ENCODE results near the gene FOXRED2.

Gene FOXRED2

GRCh38 chr22:36447632-36448031 lies 59.2 kb downstream of the FOXRED2 start:
- no peak for DNase-seq

DNA sequence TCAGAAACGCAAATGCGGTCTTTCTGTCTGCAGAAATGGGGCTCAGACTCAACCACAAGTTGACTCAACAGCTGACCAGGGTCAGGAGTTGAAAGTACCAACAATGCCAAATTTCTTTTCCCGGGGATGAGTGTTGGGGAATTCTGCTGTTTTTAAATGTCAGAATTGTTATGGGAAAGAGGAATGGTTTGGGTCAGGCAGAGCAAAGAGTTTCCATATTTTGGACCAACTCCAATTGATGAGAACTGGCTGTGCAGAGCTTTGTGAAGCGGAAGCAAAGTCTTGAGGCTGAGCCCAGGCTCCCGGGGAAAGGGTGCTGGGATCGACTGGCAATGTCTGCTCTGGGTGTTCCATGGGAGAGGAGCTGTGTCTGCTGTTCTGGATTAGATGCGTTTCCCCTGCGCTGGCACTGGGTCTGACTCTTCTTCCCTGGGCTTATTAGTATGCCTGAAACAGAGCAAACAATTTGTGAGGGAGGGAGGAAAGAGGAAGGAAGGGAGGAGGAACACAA lies 61.6 kb downstream of the FOXRED2 start:
- peak; percentile 77 for DNase-seq

DNA sequence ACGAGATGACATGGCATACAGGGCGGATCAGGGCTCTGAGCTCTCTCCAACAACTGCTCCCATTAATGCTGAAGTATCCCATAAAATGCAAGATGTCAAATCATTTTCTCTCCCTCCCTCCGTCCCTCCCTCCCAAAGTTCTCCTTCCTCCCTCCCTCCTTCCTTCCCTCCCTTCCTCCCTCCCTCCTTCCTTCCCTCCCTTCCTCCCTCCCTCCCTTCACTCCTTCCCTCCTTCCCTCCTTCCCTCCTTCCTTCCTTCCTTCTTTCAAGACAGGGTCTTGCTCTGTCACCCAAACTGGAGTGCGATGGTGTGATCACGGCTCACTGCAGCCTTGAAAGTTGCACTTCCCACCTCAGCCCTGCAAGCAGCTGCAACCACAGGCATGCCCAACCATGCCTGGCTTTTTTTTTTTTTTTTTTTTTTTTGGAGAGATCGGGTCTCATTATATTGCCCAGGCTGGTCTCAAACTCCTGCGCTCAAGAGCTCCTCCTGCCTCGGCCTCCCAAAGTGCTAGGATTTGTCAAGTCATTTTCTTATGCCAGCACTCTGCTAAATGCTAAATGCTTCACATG lies 63.6 kb downstream of the FOXRED2 start:
- peak; percentile 67 for DNase-seq

DNA sequence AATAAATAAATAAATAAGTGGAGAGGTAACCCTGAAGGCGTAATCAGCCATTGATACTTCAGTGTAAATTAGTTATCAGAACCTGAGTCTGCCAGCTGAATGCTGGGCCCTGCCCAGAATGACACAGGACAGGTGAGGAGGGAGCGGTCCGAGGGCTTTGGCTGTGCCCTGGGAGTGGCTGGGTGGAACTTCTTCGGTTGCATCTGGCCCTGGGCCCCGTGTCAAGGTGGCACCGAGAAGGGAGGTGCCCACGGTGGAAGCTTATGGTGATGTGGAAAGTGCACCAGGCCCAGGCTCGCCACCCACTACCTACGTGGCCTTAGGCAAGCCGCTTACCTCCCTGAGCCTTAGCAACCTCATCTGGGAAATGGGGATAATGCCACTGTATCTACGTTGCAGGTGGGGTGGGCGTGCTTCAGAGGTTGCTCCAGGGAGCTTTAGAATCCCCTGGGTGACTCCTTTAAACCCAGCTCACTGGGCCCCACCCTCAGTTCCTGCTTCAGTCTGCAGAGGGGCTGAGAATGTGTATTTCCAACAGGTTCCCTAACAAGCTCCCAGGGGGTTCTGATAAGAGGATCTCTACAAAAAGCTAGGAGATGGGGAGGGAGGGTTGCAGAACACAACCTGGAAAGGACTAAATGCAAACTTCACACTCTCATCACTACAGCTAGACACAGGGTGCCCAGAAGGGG lies 64.2 kb downstream of the FOXRED2 start:
- no peak for DNase-seq

GRCh38 chr22:36440429-36441002 lies 66.3 kb downstream of the FOXRED2 start:
- no peak for DNase-seq

GRCh38 chr22:36439481-36440271 lies 67.2 kb downstream of the FOXRED2 start:
- DNase-seq, result peak; percentile 98
